HepG2 (cell line): Measurements from ENCODE around the gene PYGB. TPM values are rescaled to one million over a fixed set of nuclear protein-coding genes. Genes with fewer than 3 reads are reported as not detected.

Experiments used
- ATAC-seq: fragments of 200-7000 bp; cut with Tn5 transposase; 3 replicates; pipeline ENCODE4 v1.9.1; 2020; ENCODE audit warnings: mild to moderate bottlenecking, moderate library complexity
- BruUV-seq: library from RNA; stranded (reverse); fragments of 400-500 nt; replicated peaks from 2 replicates; lab custom pipeline; 2021; lab: Mats Ljungman, UMichigan
- CTCF ChIA-PET: fragments of 300-600 bp; formaldehyde crosslinking; extraction: SDS; loops from one replicate; lab custom pipeline; 2021; ENCODE audit warnings: low total read pairs, inconsistent platforms, low intra/inter-chr PET ratio; lab: Yijun Ruan, JAX
- POLR2A ChIA-PET: fragments of 350-600 bp; sonication (Branson Sonifier 250); formaldehyde crosslinking; loops from one replicate; lab custom pipeline; 2020; ENCODE audit warnings: antibody characterized with exemption, inconsistent platforms; lab: Yijun Ruan, JAX
- DNase-seq: peaks from one replicate; pipeline ENCODE4 v3.0.0-alpha.2; 2015; ENCODE audit warnings: low spot score
- FAIRE-seq: peaks from 3 replicates; lab custom pipeline; 2011; peaks lifted over from hg19 to GRCh38; lab: Jason Lieb, UNC
- H2AFZ ChIP-seq: one replicate; pipeline ENCODE4 v1.6.1; 2011; ENCODE audit warnings: low read length, inconsistent platforms
- H3K27ac ChIP-seq: fragments of 300-600 bp; 3 replicates; pipeline ENCODE4 v1.8.0; 2011; ENCODE audit warnings: mixed run types, mild to moderate bottlenecking, mixed read lengths, low read length, inconsistent platforms; ENCODE audit not compliant: insufficient read depth; ENCODE audit errors: extremely low read length
- H3K27me3 ChIP-seq, 2 experiments: fragments of 200-600 bp in 1 of 2; 2 replicates in 1 of 2; 3 replicates in 1 of 2; pipeline versions ENCODE4 v1.6.0 to v1.8.0; 2011; ENCODE audit warnings: low read length in 2 of 2, mild to moderate bottlenecking in 2 of 2, moderate library complexity in 2 of 2, inconsistent platforms in 1 of 2; ENCODE audit not compliant: insufficient read depth in 2 of 2, control insufficient read depth in 1 of 2
- H3K36me3 ChIP-seq, 2 experiments: fragments of 200-600 bp in 1 of 2; replicated peaks in 1 of 2; 2 replicates in 1 of 2; 3 replicates in 1 of 2; pipeline versions ENCODE4 v1.5.1 to v1.8.0; 2011; ENCODE audit warnings: low read length in 2 of 2, inconsistent platforms in 1 of 2; ENCODE audit not compliant: insufficient read depth in 2 of 2, control insufficient read depth in 1 of 2
- H3K4me1 ChIP-seq: 2 replicates; pipeline ENCODE4 v1.5.1; 2012; ENCODE audit warnings: low read length, inconsistent platforms; ENCODE audit not compliant: insufficient read depth
- H3K4me2 ChIP-seq: 2 replicates; pipeline ENCODE4 v1.6.0; 2011; ENCODE audit warnings: low read depth, low read length, inconsistent platforms
- H3K4me3 ChIP-seq, 3 experiments: fragments of 200-600 bp in 1 of 3; sonication (generic), shearing (Covaris generic) in 1 of 3; replicated peaks in 1 of 3; 2 replicates each; pipeline ENCODE4 v1.5.1; 2011 to 2016; ENCODE audit warnings: low read length in 3 of 3, inconsistent platforms in 2 of 3, low read depth in 2 of 3, mild to moderate bottlenecking in 2 of 3, control low read depth in 1 of 3, mixed read lengths in 1 of 3; ENCODE audit not compliant: insufficient read depth in 1 of 3
- H3K79me2 ChIP-seq: one replicate; pipeline ENCODE4 v1.6.1; 2011; ENCODE audit warnings: low read length, inconsistent platforms; ENCODE audit not compliant: insufficient read depth
- H3K9ac ChIP-seq: 2 replicates; pipeline ENCODE4 v1.6.0; 2011; ENCODE audit warnings: mild to moderate bottlenecking, low read depth, low read length, inconsistent platforms; ENCODE audit not compliant: insufficient read depth
- H3K9me3 ChIP-seq: 2 replicates; pipeline ENCODE4 v1.5.1; 2012; ENCODE audit warnings: mild to moderate bottlenecking, low read length
- H4K20me1 ChIP-seq: 2 replicates; pipeline ENCODE4 v1.6.0; 2011; ENCODE audit warnings: inconsistent platforms, mild to moderate bottlenecking, low read length, moderate library complexity; ENCODE audit not compliant: insufficient read depth
- AGO2 ChIP-seq: fragments of 200-400 bp; formaldehyde crosslinking; optimal IDR thresholded peaks from 2 replicates; pipeline ENCODE3; 2017; ENCODE audit warnings: mild to moderate bottlenecking, low read depth, low read length, moderate library complexity
- ATF7 ChIP-seq, 2 experiments: fragments of 450-650 bp in 1 of 2; sonication (generic) in 1 of 2; formaldehyde crosslinking in 1 of 2; IDR thresholded peaks; 2 replicates each; pipeline versions ENCODE4 v1.4.0 to v1.6.1; 2016 to 2020; ENCODE audit warnings: antibody characterized with exemption in 1 of 2, mild to moderate bottlenecking in 1 of 2, missing genetic modification reagents in 1 of 2
- KDM1A ChIP-seq: IDR thresholded peaks from 2 replicates; pipeline ENCODE4 v1.6.1; 2016; ENCODE audit warnings: missing compliant biosample characterization
- MED8 ChIP-seq: sonication (generic); formaldehyde crosslinking; IDR thresholded peaks from 2 replicates; pipeline ENCODE4 v1.8.1; 2023; ENCODE audit warnings: mild to moderate bottlenecking, missing genetic modification reagents; ENCODE audit not compliant: insufficient replicate concordance
- NBN ChIP-seq: fragments of 450-650 bp; conservative IDR thresholded peaks from 2 replicates; pipeline ENCODE4 v1.6.1; 2017
- NKX3-1 ChIP-seq: sonication (generic); formaldehyde crosslinking; IDR thresholded peaks from 2 replicates; pipeline ENCODE4 v1.5.0; 2020; ENCODE audit warnings: missing genetic modification reagents
- RBM22 ChIP-seq: fragments of 200-400 bp; formaldehyde crosslinking; optimal IDR thresholded peaks from 2 replicates; pipeline ENCODE3; 2017; ENCODE audit warnings: mild to moderate bottlenecking, low read length, moderate library complexity
- SMAD3 ChIP-seq: sonication (generic); formaldehyde crosslinking; IDR thresholded peaks from 2 replicates; pipeline ENCODE4 v1.4.0; 2020; ENCODE audit warnings: missing genetic modification reagents
- ZNF768 ChIP-seq: sonication (generic); formaldehyde crosslinking; IDR thresholded peaks from 2 replicates; pipeline ENCODE4 v1.4.0; 2020; ENCODE audit warnings: missing genetic modification reagents
- WGBS: methylation state at CpG from one replicate; pipeline ENCODE4 v1.1.6; 2017; ENCODE audit warnings: low lambda C conversion rate; 5-methylcytosine and 5-hydroxymethylcytosine counted together
- in situ Hi-C: cut with HindIII; loops from 2 replicates; pipeline ENCODE4 v1.10.0; 2017; ENCODE audit warnings: low pct_unique_long_range_greater_than_20kb; ENCODE audit not compliant: extremely low pct_ligation_motif_present
- intact Hi-C: fragments of 100-400 bp; cut with micrococcal nuclease; formaldehyde crosslinking; loops from one replicate; pipeline ENCODE4 v1.10.0; 2022; ENCODE audit not compliant: unreplicated experiment
- polyA plus RNA-seq, 8 experiments: library from polyadenylated mRNA; depleted of rRNA in 3 of 8; stranded (reverse) in 7 of 8; unstranded in 1 of 8; fragments of >200 nt; fragmentation: Illumina TruSeq in 4 of 8; extraction: Trizol in 4 of 8; gene quantifications; 2 replicates each; pipeline versions ENCODE4 v1.2.1 to v1.2.3, GENCODE V29; 2011 to 2016; ENCODE audit warnings: low read depth in 4 of 8, missing spikeins in 1 of 8, mixed read lengths in 1 of 8; ENCODE audit not compliant: insufficient read depth in 1 of 8
- total RNA-seq, 5 experiments: library from RNA; depleted of rRNA; stranded (reverse); fragments of >200 nt; fragmentation: Illumina TruSeq; extraction: Trizol; gene quantifications; 2 replicates each; pipeline ENCODE4 v1.2.3, GENCODE V29; 2016; ENCODE audit warnings: low read depth in 1 of 5

Gene PYGB
- total and polyA plus RNA-seq, 2 of the 13 experiments (the other 11 are each of a cell fraction or from before 2014, with no cell fraction given): 24.2 to 86.3 TPM

DNA sequence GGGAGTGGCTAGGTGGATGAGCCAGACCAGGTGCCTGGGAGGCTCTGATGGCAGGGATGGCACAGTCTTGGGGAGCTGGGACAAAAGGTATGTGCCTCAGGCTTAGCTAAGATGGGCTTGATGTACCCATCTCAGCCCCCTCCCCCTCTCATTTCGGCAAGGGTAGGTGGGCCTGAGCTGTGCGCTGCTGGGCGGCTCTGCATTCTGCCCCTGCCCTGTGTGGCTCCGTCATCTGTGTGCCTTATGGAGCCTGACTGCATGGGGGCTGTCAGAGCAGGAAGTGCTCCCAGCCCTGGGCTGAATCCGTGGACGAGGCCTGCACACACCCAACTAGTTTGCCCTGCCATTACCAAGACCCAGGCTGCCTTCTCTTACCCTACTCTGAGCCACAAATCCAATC, 54.7 kb downstream of the PYGB start:
- Histone ChIP-seq H3K4me2 (no peak overlapping the region), H3K79me2 (no peaks in the 10 kb centered on the region), H3K27me3 (no peaks in the 10 kb centered on the region), H3K9me3 (no peaks in the 10 kb centered on the region), H3K9ac (no peak overlapping the region), H3K4me1 (peaks cover 9% of the 10 kb centered on the region), H3K36me3 (peaks cover 29 to 33% of the 10 kb centered on the region in 2 experiments), H2AFZ (no peak overlapping the region), H3K4me3 (no peak overlapping the region), H4K20me1 (no peaks in the 10 kb centered on the region), H3K27ac (no peak overlapping the region)
- ATAC-seq (no peak; the same call in 2 of the 3 replicates), FAIRE-seq (no peak), DNase-seq (no peak)
- intact Hi-C loops (no loop called here), in situ Hi-C loops (loop anchor here (25.0 kb wide), 1 partner anchor 360 kb away; no protein-coding TSS in a partner anchor)
- BruUV-seq: no TSS peak
- 100% methylated on average over 6 of the region's 6 CpGs for WGBS
- TF ChIP-seq NKX3-1 (CRISPR knock-in tag) (no peak), RBM22 (peak; percentile 5)
- ChIA-PET POLR2A (no interaction called here), CTCF (no interaction called here)

DNA sequence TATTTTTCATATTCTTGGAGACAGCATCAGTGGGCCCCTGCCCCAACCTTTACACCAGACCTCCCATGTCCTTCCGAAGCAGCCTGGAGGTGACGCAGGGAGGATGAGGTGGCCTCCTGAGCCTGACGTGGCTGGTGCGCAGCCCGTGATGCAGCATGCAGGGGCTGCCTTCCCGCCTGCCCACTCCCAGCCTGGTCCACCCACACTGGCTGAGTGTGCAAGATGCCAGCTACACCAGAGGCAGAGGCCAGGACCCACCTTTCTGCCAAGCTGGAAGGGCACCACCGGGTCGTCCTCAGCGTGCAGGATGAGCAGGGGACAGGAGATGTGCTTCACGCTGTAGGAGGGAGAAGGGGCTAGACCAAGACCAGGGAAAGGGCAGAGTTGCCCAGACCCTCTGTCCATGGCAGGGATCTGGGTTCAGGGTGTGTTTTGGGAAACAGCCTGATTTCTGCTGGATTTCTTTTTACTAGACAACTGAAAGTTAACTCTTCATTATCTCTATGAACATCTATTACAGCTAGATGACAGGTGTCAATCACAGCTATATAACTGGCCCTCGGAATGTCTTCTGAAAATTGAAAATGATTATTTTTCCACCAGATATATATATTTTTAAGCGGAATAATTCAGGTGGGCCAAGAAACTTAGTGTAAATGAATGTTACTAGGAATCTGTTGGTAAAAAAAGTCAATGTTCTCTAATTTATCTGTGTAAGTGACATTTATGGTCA, 55.6 kb downstream of the PYGB start:
- H3K79me2 ChIP-seq: no peaks in the 10 kb centered on the region
- FAIRE-seq: no peak

More for the DNA sequence above, 55.6 kb downstream of the PYGB start:
- Histone ChIP-seq H2AFZ (no peak overlapping the region), H3K4me3 (no peak overlapping the region), H3K4me2 (no peak overlapping the region), H3K9ac (no peak overlapping the region), H4K20me1 (no peaks in the 10 kb centered on the region), H3K9me3 (no peaks in the 10 kb centered on the region), H3K36me3 (peaks cover 31 to 36% of the 10 kb centered on the region in 2 experiments), H3K27ac (no peak overlapping the region), H3K27me3 (no peaks in the 10 kb centered on the region), H3K4me1 (peaks cover 17% of the 10 kb centered on the region)
- POLR2A ChIA-PET: no interaction called here
- no peak for DNase-seq
- no TSS peak for BruUV-seq
- ATAC-seq: no peak
- intact Hi-C loops (no loop called here), in situ Hi-C loops (loop anchor here (25.0 kb wide), 1 partner anchor 359 kb away; no protein-coding TSS in a partner anchor)
- CTCF ChIA-PET: interaction anchor here (1.5 kb wide), 1 partner anchor 96 kb away, joined by 3 read pairs; no protein-coding TSS in a partner anchor
- TF ChIP-seq MED8: no peak
- no peak for TF ChIP-seq KDM1A (CRISPR knock-in tag)
- TF ChIP-seq SMAD3 (CRISPR knock-in tag): no peak
- peak; percentile 36; the same call in 1 of the 2 replicates for TF ChIP-seq ZNF768 (CRISPR knock-in tag)
- peak; percentile 28 for TF ChIP-seq AGO2
- peak; percentile 55 for TF ChIP-seq RBM22
- no peak for TF ChIP-seq NBN
- no peak for TF ChIP-seq ATF7 (IDR thresholded peaks at IDR 0.05)
- TF ChIP-seq ATF7 (CRISPR knock-in tag; IDR thresholded peaks at IDR 0.05): 0 out of 2 replicates have a peak, but pooled peaks have one; percentile 29
- WGBS: 97% methylated on average over 12 of the region's 12 CpGs
